Endothelial cell of umbilical vein (primary cell): ENCODE data around the gene CCDC80.

ENCODE experiments used
- CTCF ChIP-seq, 2 donors: IDR thresholded peaks; 1 replicate in 1 of 2; 2 replicates in 1 of 2; pipeline ENCODE4 v1.5.1; 2011; ENCODE audit warnings: low read length in 2 of 2, mild to moderate bottlenecking in 2 of 2, moderate library complexity in 2 of 2, control low read depth in 1 of 2, inconsistent platforms in 1 of 2, low read depth in 1 of 2; ENCODE audit not compliant: insufficient read depth in 1 of 2; ENCODE audit errors: extremely low read depth in 1 of 2
- EZH2 ChIP-seq: IDR thresholded peaks from 2 replicates; pipeline ENCODE4 v1.6.1; 2012; ENCODE audit warnings: borderline replicate concordance, low read depth, mild to moderate bottlenecking, moderate library complexity, low read length, inconsistent platforms; ENCODE audit not compliant: severe bottlenecking
- TF ChIP-seq, protein P1 (sequence below): IDR thresholded peaks from 2 replicates; pipeline ENCODE4 v1.6.1; 2011; ENCODE audit not compliant: insufficient read depth, insufficient read length

DNA sequence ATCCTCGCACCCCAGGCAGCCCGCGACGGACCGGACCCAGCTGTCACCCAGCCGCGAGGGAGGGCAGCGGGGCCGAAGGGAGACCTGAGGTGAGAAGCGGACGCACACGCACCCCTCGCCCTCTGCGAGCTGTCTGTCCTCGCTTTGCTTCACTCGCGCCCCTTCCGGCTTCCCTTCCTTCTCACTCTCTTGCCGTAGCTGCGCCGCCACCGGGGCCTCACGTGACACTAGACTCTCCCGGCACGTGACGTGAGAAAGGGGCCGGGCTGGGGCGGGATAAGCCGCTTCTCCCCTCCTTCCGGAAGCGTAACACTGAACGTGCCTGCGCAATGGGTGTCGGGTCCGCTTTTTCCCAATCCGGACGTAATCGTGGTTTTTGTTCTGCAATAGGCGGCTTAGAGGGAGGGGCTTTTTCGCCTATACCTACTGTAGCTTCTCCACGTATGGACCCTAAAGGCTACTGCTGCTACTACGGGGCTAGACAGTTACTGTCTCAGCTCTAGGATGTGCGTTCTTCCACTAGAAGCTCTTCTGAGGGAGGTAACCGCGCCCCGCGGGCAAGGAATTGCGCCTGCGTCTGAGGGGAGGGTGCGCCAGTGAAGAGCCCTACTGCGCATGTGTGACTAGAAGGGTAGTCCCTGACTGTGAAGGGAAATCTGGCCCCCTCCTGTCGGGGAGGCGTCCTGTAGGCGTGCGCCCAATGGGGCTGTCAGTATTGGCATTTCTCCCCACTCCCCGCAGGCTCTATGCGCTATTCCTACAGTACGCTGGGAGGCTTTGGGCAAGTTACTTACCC lies 79.0 kb downstream of the CCDC80 start, which contains the start of the genes ATG3 and SLC35A5:
- TF ChIP-seq, protein P1, sequence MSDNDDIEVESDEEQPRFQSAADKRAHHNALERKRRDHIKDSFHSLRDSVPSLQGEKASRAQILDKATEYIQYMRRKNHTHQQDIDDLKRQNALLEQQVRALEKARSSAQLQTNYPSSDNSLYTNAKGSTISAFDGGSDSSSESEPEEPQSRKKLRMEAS, result peak; percentile 99
- TF ChIP-seq CTCF (IDR thresholded peaks at IDR 0.05; ENCODE audit: extremely low read depth in 1 of 2, insufficient read depth in 1 of 2, low read depth in 1 of 2, low read length in 2 of 2) (peak in 1 of 2 donors; percentile 10), EZH2 (no peak)
